ENCODE results near the gene ZNF576. TPM values are rescaled to one million over a fixed set of nuclear protein-coding genes. Genes with fewer than 3 reads are reported as not detected.

Gene ZNF576
- total RNA-seq, 6 experiments from 2014 or later = 18.1 to 20.8 (median 20.0) TPM

- H3K4me3 Mint-ChIP-seq = no peak overlapping the region
- no peak for TF ChIP-seq CTCF (IDR thresholded peaks at IDR 0.05)
- peaks cover 19% of the 10 kb centered on the region for H3K36me3 Mint-ChIP-seq (ENCODE audit: low read depth)
- peaks cover 21% of the 10 kb centered on the region for H3K4me1 Mint-ChIP-seq (ENCODE audit: low read depth)
- no peak overlapping the region for H3K27ac Mint-ChIP-seq
- peaks cover 3% of the 10 kb centered on the region for H3K27me3 Mint-ChIP-seq (ENCODE audit: insufficient read depth)
- H3K9me3 Mint-ChIP-seq = no peaks in the 10 kb centered on the region
- no peak for DNase-seq
Observed at GRCh38 chr19:43616306-43616705, 19.9 kb downstream of the ZNF576 start.

GRCh38 chr19:43616954-43617353, 20.6 kb downstream of the ZNF576 start:
- H3K27ac Mint-ChIP-seq = no peak overlapping the region
- no peak for TF ChIP-seq CTCF (IDR thresholded peaks at IDR 0.05)
- H3K27me3 Mint-ChIP-seq (ENCODE audit: insufficient read depth) = peaks cover 3% of the 10 kb centered on the region
- H3K36me3 Mint-ChIP-seq (ENCODE audit: low read depth) = peaks cover 14% of the 10 kb centered on the region
- no peaks in the 10 kb centered on the region for H3K9me3 Mint-ChIP-seq
- no peak for DNase-seq
- H3K4me3 Mint-ChIP-seq = no peak overlapping the region
- H3K4me1 Mint-ChIP-seq (ENCODE audit: low read depth) = peaks cover 21% of the 10 kb centered on the region

- Mint-ChIP-seq H3K27ac (peak overlapping the region; percentile 98), H3K9me3 (no peaks in the 10 kb centered on the region), H3K4me1 (ENCODE audit: low read depth) (peaks cover 21% of the 10 kb centered on the region), H3K27me3 (ENCODE audit: insufficient read depth) (peaks cover 4% of the 10 kb centered on the region), H3K4me3 (peak overlapping the region; percentile 96), H3K36me3 (ENCODE audit: low read depth) (no peaks in the 10 kb centered on the region)
- DNase-seq = no peak
- TF ChIP-seq CTCF (IDR thresholded peaks at IDR 0.05) = no peak
Observed at GRCh38 chr19:43618921-43619261, 22.5 kb downstream of the ZNF576 start.

- peak within 1 kb of the TSS; percentile 98 for H3K27ac Mint-ChIP-seq
- no peaks in the 10 kb centered on the region for H3K9me3 Mint-ChIP-seq
- peaks cover 21% of the 10 kb centered on the region for H3K4me1 Mint-ChIP-seq (ENCODE audit: low read depth)
- peak within 1 kb of the TSS; percentile 96 for H3K4me3 Mint-ChIP-seq
- peak; percentile 69 for DNase-seq
- no peaks in the 10 kb centered on the region for H3K36me3 Mint-ChIP-seq (ENCODE audit: low read depth)
- peaks cover 5% of the 10 kb centered on the region for H3K27me3 Mint-ChIP-seq (ENCODE audit: insufficient read depth)
- no peak for TF ChIP-seq CTCF (IDR thresholded peaks at IDR 0.05)
Observed at GRCh38 chr19:43619262-43620060, 23.1 kb downstream of the ZNF576 start, which contains the start of gene ZNF428. Gene ZNF428 (minus strand): TSS chr19:43619629. CDS start chr19:43614304, 5,325 bp downstream.

GRCh38 chr19:43620061-43621001, 23.9 kb downstream of the ZNF576 start:
- Mint-ChIP-seq H3K27ac (peak overlapping the region; percentile 98), H3K4me3 (peak overlapping the region; percentile 96), H3K9me3 (no peaks in the 10 kb centered on the region), H3K36me3 (ENCODE audit: low read depth) (no peaks in the 10 kb centered on the region), H3K4me1 (ENCODE audit: low read depth) (peaks cover 21% of the 10 kb centered on the region), H3K27me3 (ENCODE audit: insufficient read depth) (peaks cover 5% of the 10 kb centered on the region)
- DNase-seq = no peak
- TF ChIP-seq CTCF (IDR thresholded peaks at IDR 0.05) = no peak

All from HFFc6 (cell line).